HG02798 (cell line): ENCODE data around the gene BAZ2B.
"Not testable (repeated sequence)": the region's sequence is repeated elsewhere in the genome, so short reads cannot be mapped to it uniquely, and the experiment has no call there.

Source experiments
- ATAC-seq: cut with Tn5 transposase; IDR thresholded peaks from one replicate; pipeline ENCODE4 v1.9.1; 2021; ENCODE audit warnings: mild to moderate bottlenecking; ENCODE audit not compliant: unreplicated experiment, poor library complexity

BAZ2B gene, protein sequence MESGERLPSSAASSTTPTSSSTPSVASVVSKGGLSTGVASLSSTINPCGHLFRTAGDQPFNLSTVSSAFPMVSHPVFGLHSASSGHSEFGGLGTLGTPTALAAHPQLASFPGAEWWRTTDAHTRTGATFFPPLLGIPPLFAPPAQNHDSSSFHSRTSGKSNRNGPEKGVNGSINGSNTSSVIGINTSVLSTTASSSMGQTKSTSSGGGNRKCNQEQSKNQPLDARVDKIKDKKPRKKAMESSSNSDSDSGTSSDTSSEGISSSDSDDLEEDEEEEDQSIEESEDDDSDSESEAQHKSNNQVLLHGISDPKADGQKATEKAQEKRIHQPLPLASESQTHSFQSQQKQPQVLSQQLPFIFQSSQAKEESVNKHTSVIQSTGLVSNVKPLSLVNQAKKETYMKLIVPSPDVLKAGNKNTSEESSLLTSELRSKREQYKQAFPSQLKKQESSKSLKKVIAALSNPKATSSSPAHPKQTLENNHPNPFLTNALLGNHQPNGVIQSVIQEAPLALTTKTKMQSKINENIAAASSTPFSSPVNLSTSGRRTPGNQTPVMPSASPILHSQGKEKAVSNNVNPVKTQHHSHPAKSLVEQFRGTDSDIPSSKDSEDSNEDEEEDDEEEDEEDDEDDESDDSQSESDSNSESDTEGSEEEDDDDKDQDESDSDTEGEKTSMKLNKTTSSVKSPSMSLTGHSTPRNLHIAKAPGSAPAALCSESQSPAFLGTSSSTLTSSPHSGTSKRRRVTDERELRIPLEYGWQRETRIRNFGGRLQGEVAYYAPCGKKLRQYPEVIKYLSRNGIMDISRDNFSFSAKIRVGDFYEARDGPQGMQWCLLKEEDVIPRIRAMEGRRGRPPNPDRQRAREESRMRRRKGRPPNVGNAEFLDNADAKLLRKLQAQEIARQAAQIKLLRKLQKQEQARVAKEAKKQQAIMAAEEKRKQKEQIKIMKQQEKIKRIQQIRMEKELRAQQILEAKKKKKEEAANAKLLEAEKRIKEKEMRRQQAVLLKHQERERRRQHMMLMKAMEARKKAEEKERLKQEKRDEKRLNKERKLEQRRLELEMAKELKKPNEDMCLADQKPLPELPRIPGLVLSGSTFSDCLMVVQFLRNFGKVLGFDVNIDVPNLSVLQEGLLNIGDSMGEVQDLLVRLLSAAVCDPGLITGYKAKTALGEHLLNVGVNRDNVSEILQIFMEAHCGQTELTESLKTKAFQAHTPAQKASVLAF (N-terminal part only)

DNA sequence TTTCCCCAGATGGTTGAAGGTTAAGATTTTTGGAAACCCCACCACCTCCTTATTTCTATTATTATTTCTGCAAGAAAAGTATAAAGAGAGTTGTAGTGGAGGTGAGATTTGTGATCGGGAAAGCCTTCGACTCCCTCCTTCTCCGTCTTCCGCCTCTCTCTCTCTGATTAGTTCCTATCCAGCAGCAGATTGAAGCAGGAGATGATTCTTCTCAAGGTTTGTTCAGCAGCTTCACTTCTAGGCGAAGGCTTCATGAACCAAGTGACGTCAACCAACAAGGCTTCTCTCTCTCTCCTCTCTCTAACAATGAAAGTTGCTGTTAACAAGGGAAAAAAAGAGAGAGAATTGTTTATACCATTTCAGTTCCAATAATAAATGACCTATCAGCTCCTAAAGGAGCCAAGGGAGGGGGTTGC, at the start of gene BAZ2B:
Gene BAZ2B, minus strand, starts transcription at position 263 of the 416 bp plus-strand sequence. CDS start 137,829 bp downstream, outside the sequence.
- ATAC-seq = peak; percentile 31

DNA sequence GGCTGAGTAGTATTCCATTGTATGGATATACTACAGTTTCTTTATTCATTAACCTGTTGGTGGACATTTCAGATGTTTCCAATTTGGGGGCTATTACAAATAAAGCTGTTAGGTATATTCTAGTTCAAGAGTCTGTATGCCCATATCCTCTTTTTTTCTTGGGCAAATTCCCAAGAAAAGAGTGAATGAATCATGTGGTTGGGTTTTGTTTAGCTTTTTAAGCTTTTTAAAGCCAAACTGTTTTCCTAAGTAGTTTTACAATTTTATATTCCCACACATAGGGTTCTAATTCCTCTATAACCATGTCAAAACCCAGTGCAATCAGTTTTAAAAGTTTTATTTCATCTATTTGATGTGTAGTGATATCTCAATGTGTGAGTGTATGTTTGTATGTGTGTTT, 44.9 kb upstream of the BAZ2B start:
- ATAC-seq = no peak

DNA sequence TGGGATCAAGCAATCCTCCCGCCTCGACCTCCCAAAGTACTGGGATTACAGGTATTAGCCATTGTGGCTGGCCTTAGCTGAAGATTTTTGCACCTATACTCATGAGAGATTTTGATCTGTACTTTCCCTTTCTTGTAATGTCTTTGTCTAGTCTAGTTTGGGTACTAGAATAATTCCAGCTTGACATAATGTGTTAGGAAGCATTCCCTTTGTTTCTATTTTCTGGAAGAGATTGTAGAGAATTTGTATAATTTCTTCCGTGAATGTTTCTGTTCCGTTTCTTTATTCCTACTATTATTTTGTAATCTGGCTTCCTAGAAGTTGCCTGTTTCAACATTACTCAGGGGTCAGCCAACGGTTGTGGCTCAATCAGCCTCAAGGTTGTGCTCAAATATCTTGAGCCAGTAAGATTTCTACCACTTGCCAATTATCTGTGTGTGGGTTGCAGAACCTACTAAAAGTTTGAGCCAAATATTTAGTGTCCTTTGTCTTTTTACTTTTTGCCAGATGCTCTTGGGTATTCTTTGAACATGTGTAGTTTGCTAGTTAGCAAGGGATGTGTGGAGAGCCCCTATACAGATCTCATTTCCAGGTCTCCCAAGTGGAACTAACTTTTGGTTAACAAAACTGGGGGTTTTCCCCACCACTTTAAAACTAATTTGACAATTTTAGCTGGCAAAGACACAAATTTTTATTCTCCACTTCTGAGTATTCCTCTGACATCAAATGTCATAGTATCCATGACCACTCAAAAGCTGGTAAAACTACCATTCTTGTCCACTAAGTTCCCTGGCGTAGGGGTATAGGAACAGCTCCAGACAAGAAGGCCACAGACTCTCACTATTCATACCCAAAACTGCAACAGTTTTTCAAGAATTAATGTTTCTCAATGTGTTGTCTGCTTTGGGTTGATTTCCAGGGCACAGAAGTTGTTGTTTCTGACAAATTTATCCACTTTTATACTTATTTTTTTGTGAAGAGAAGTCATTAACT, 42.8 kb upstream of the BAZ2B start:
- ATAC-seq = no peak

DNA sequence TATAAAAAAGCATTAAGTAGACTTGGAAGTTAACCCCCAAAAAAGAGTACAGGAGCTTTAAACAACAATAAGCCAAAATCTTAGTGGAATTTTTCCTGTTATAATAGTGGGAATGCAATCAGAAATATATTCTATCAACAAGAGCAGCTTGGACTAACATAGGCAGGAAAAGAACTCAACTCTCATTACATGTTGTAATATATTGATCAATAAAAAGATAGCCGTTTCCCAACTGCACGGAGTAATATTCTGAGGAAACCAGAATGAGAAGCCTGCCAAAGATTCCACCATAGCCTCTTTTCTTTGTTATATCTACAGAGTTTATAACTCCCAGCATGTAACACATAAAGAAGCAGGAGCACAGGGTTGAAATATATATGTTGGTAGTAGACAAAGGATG, 37.6 kb upstream of the BAZ2B start:
- ATAC-seq = no peak

DNA sequence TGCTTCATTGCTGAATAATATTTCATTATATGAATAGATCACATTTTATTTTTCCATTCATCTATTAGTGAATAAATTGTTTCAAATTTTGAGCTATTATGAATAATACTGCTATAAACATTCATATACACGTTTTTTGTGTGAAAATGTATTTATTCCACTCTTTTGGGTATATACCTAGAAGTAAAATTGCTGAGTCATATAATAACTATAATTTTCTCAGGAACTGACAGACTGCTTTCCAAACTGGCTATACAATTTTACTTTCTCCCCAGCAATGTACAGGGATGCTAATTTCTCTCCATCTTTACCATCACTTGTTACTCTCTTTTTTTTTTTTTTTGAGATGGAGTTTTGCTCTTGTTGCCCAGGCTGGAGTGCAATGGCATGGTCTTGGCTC, 35.5 kb upstream of the BAZ2B start:
- ATAC-seq = no peak

DNA sequence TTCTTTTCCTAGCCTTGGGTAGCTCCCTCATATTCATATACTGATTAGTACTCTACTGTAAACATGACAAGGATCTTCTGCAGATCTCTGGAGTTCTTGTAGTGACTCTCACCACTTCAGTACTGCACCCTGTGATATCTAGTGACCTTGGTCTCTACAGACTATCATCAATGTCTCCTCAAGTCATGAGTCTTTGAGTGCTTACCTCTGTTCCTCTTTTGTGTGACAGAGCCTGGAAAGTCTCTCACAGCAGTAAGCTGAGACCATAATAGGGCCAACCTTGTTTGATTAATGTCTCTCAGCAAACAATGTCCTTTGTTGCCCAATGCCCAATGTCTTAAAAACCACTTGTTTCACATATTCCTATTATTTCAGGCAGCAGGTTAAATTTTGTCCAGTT, 34.2 kb upstream of the BAZ2B start:
- no peak for ATAC-seq

DNA sequence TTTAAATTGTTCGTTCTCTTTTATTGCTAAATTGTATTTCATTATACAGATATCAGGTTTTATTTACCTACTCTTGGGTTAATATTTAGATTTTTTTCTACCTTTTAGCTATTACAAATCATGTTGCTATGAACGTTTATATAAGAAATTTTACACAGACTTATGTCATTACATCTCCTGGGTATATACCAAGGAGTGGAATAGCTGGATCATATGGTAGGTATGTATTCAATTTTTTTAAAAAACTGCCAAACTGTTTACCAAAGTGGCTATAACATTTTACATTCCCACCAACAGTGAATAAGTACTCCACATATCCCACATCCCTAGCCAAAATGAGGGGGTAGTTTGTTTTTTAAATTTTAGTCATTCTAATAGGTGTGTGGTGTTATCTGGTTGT, 32.3 kb upstream of the BAZ2B start:
- no peak for ATAC-seq

DNA sequence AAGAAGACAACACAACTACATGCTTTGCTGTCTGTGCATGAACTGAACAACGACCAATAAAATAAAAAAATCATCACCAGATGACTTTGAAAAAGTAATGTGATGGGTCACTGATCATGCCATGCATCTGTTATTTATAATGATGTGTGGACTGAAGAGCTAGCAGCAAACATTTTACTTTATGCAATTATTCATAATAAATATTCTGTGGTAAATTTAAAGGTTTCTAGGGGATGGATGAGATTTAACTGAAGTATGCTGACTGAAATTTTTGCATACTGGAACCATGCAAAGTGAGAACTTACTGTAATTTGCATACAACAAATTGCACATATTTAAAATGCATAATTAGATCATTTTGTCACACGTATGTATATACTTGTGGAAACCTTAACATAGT, 31.3 kb upstream of the BAZ2B start:
- ATAC-seq = no peak

DNA sequence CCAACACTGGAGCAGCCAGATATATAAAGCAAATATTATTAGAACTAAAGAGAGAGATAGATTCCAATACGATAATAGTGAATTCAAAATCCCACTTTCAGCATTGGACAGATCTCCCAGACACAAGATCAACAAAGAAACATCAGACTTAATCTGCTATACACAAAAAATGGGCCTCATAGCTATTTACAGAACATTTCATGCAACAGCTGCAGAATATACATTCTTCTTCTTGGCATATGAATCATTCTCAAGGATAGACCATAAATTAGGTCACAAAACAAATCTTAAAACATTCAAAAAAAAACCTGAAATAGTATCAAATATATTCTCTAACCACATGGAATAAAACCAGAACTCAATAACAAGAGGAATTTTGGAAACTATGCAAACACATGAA, 23.8 kb upstream of the BAZ2B start:
- ATAC-seq = no peak

DNA sequence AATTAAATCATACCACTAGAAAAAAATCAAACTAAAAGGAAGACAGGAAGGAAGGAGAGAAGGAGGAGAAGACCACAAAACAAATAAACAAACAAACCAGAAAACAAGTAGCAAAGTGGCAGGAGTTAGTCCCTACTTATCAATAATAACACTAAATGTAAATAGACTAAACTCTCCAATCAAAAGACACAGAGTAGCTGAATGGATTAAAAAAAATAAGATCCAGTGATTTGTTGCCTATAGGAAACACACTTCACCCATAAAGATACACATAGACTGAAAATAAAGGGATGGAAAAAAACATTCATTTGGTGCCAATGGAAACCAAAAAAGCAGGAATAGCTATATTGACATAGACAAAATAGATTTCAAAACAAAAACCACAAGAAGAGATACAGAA, 23.4 kb upstream of the BAZ2B start:
- no peak for ATAC-seq

DNA sequence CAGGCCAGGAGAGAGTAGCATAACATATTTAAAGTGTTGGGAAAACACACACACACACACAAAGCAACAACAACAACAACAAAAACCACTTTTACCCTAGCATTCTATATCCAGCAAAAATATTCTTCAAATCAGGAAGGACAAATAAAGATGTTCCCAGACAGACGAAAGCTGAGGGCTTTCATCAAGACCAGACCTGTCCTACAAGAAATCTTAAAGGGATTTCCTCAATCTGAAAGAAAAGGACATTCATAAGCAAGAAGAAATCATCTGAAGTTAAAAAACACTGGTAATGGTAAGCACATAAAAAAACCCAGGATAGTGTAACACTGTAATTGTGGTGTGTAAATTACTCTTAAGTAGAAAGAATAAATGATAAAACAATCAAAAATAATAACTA, 22.7 kb upstream of the BAZ2B start:
- ATAC-seq = no peak

DNA sequence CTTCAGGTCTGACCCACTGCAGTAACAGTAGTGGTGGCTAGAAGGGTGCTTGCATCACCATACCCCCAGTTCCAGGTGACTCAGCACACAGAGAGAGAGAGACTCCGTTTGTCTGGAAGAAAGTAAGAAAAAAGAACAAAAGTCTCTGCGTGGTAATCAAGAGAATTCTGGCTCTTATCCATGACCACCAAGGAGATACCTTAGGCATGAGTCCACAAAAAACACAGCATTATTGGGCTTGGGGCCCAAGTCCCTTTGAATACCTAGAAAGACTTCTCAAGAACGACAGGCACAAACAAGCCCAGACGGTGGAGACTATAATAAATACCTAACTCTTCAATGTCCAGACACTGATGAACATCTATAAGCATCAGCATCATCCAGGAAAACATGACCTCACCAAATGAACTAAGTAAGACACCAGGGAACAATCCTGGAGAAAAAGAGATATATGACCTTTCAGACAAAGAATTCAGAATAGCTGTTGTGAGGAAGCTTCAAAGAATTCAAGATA, 21.7 kb upstream of the BAZ2B start:
- ATAC-seq = no peak

DNA sequence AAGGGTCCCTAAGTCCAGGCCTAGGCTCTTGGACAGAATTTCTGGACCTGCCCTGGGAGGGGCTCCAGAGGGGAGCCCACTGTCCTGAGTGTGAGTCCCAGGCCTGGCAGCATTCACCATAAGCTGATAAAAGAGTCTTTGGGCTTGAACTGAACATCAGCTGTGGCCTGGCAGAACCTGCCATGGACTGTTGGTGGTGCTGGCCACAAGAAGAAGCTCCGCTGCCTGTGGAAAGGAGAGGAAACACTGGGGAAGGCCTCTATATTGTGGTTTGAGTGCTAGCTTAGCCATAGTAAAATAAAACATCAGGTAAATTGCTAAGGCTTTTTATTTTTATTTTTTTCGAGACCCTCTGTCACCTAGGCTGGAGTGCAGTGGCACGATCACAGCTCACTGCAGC, 20.9 kb upstream of the BAZ2B start:
- ATAC-seq = no peak

DNA sequence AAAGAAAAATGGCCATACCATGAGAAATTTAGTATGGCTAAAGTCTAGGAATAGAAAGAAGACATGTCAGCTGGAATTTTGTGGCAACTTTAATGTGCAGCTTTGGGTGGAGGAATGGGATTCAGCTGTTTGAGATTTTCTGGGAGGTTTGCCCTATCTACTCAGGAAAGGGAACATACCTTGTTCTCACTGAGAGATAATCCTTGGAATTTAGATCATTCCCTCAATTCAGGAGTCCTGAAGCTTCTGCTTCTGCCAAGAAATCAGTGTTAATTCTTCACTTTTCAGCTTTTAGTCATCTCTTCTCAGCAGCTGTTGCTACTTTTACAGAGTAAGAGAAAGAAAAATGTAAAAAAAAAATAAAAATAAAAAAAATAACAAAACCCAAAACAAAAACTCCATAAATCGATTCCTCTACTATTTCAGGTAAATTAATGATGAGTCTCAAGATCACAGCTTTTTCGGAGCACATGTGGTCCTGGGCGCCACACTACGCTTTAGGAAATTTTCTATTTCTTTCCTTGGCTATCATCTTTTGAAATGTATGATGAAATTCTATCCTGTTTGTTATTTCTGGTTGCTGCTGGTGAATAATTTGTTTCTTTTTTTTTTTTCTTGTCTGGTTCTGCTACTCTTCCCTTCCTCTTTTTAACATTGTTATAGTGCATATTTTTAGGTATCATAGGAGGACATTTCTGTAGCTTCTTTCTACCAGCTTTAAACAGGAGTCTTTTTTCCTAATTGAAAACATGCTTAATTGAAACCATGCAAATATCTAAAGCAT, 18.9 kb upstream of the BAZ2B start:
- no peak for ATAC-seq

DNA sequence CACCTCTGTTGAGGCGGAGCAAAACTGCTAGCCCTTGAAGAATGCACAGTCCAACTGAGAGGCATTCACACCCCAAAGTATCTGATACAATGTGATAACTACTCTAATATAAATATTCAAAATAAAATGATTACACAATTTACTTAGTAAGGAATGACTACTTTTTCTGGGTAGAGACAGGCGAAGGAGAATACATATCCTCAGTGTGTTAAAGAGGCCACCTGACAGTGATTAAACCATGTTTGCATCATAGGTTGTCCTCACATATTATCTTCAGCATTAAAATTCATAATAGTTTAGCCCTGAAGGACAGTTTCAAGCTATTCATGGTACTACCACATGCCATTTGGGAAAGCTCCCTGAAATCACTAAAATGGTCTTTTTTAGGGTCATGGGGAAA, 16.9 kb upstream of the BAZ2B start:
- ATAC-seq = no peak

DNA sequence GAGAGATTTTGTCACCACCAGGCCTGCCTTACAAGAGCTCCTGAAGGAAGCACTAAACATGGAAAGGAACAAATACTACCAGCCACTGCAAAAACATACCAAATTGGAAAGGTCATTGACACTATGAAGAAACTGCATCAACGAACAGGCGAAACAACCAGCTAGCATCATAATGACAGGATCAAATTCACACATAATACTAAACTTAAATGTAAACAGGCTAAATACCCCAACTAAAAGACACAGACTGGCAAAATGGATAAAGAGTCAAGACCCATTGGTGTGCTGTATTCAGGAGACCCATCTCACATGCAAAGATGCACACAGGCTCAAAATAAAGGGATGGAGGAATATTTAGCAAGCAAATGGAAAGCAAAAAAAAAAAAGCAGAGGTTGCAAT, 9.3 kb upstream of the BAZ2B start:
- not testable (repeated sequence) for ATAC-seq

DNA sequence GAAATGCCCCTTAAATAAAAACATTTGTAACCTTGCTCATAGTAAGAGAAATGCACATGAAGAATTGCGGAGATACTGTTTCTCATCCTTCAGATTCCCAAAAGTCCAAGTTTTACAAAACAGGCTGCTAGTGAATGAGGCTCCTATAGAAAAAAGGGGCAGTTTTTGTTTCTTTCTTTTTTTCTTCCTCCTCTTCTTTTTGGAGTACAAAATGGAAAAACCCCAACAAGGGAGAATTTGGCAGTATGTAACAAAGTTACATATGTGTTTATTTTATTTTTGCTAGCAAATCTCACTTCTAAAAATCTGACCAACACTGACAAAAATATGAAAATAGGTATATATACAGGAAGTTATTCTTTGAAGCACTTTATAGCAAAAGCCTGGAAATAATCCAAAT, 7.1 kb upstream of the BAZ2B start:
- ATAC-seq = no peak

DNA sequence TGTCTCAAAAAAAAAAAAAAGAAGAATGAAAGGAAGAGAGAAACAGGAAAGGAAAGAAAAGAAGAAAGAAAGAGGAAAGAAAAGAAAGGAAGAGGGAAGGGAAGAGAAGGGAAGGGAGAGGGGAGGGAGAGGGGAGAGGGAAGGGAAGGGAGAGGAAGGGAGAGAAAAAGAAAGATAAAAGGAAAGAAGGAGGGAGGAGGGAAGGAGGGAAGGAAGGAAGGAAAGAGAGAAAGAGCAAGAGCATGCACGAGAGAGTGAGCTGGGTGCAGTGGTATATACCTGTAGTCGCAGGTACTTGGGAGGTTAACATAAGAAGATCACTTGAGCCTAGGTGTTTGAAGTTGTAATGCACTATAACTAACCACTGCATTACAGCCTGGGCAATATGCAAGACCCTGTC, 6.6 kb upstream of the BAZ2B start:
- ATAC-seq = no peak

DNA sequence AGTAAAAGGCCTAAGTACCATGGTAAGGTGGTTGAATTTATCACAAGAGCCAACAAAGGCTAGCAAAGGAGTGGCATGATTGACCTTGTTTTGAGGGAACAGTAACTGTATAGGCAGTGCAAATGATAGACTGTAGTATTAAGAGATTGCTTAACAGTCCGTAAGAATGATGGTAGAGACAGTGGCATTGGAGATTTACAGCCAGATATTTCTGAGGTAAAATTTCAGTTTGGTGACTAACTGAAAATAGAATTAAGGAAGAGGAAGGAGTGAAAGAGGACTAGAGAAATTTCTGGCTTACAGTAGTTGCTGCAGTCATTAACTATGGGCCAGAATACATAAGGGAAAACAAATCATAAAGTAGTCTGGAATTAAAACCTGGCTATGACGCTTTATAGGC, 4.4 kb upstream of the BAZ2B start:
- ATAC-seq = no peak
